PC-3 (cell line): ENCODE results near the gene USP21. TPM values are rescaled to one million over a fixed set of nuclear protein-coding genes. Genes with fewer than 3 reads are reported as not detected.

ENCODE experiments used
- ATAC-seq: fragments of 200-7000 bp; cut with Tn5 transposase; 2 replicates; pipeline ENCODE4 v1.9.1; 2020; ENCODE audit warnings: mild to moderate bottlenecking, moderate library complexity
- BruUV-seq: library from RNA; stranded (reverse); fragments of 400-500 nt; replicated peaks from 2 replicates; lab custom pipeline; 2021; lab: Mats Ljungman, UMichigan
- CTCF ChIA-PET: fragments of 300-600 bp; sonication (Branson Sonifier 250); formaldehyde crosslinking; loops from one replicate; lab custom pipeline; 2022; ENCODE audit warnings: antibody characterized with exemption; lab: Charles Lee
- POLR2A ChIA-PET: fragments of 300-600 bp; sonication (Branson Sonifier 250); formaldehyde crosslinking; loops from one replicate; lab custom pipeline; 2022; ENCODE audit warnings: antibody characterized with exemption; ENCODE audit not compliant: unreplicated experiment; lab: Charles Lee
- DNase-seq: peaks from one replicate; pipeline ENCODE4 v3.0.0-alpha.2; 2015
- H2AFZ ChIP-seq: fragments of 300-600 bp; sonication (generic); 2 replicates; pipeline ENCODE4 v1.6.0; 2016; ENCODE audit warnings: antibody characterized with exemption, low read length
- H3F3A ChIP-seq: fragments of 300-600 bp; sonication (generic); one replicate; pipeline ENCODE4 v1.6.0; 2017; ENCODE audit warnings: antibody characterized with exemption, low read length, control low read depth, mild to moderate bottlenecking; ENCODE audit not compliant: unreplicated experiment
- H3K27ac ChIP-seq: fragments of 300-600 bp; sonication (generic); 2 replicates; pipeline ENCODE4 v1.5.1; 2016; ENCODE audit warnings: mild to moderate bottlenecking, low read length
- H3K27me3 ChIP-seq: fragments of 300-600 bp; sonication (generic); 2 replicates; pipeline ENCODE4 v1.6.1; 2016; ENCODE audit warnings: low read length, mixed read lengths
- H3K36me3 ChIP-seq: fragments of 300-600 bp; sonication (generic); 2 replicates; pipeline ENCODE4 v1.6.1; 2016; ENCODE audit warnings: low read depth, mixed run types, low read length, mixed read lengths
- H3K4me1 ChIP-seq: fragments of 300-600 bp; sonication (generic); 2 replicates; pipeline ENCODE4 v1.5.1; 2016; ENCODE audit warnings: low read length; ENCODE audit not compliant: insufficient read depth
- H3K4me2 ChIP-seq: fragments of 300-600 bp; sonication (generic); 2 replicates; pipeline ENCODE4 v1.6.0; 2016; ENCODE audit warnings: low read length
- H3K4me3 ChIP-seq: fragments of 300-600 bp; sonication (generic); 2 replicates; pipeline ENCODE4 v1.5.1; 2016; ENCODE audit warnings: mild to moderate bottlenecking, low read length, mixed read lengths
- H3K79me2 ChIP-seq: fragments of 300-600 bp; sonication (generic); 2 replicates; pipeline ENCODE4 v1.6.1; 2017; ENCODE audit warnings: low read length, mixed read lengths
- H3K9ac ChIP-seq: fragments of 300-600 bp; sonication (generic); 2 replicates; pipeline ENCODE4 v1.6.0; 2016; ENCODE audit warnings: mild to moderate bottlenecking, low read length
- H3K9me2 ChIP-seq: fragments of 300-600 bp; sonication (generic); replicated peaks from 2 replicates; pipeline ENCODE4 v1.6.1; 2016; ENCODE audit warnings: mixed run types, low read length, mixed read lengths
- H3K9me3 ChIP-seq: fragments of 300-600 bp; sonication (generic); 2 replicates; pipeline ENCODE4 v1.6.1; 2016; ENCODE audit warnings: low read length, mixed read lengths
- H4K20me1 ChIP-seq: fragments of 300-600 bp; sonication (generic); 2 replicates; pipeline ENCODE4 v1.6.1; 2016; ENCODE audit warnings: low read length, mixed read lengths
- EZH2 ChIP-seq: fragments of 300-600 bp; sonication (generic); IDR thresholded peaks from one replicate; pipeline ENCODE4 v1.6.1; 2017; ENCODE audit warnings: antibody characterized with exemption, mild to moderate bottlenecking, low read length; ENCODE audit not compliant: unreplicated experiment
- EZH2phosphoT487 ChIP-seq: fragments of 300-600 bp; sonication (generic); IDR thresholded peaks from 2 replicates; pipeline ENCODE4 v1.6.1; 2018; ENCODE audit warnings: mild to moderate bottlenecking, antibody characterized with exemption, low read length, borderline replicate concordance
- intact Hi-C: fragments of 100-400 bp; cut with micrococcal nuclease; formaldehyde crosslinking; loops from 2 replicates; pipeline ENCODE4 v1.9.0; 2023
- total RNA-seq: library from RNA; depleted of rRNA; stranded (reverse); fragments of >200 nt; gene quantifications from 2 replicates; pipeline ENCODE4 v1.2.3, GENCODE V29; 2014
- TF ChIP-seq, protein P1 (sequence below): fragments of 300-600 bp; sonication (generic); conservative IDR thresholded peaks from 2 replicates; pipeline ENCODE4 v1.5.1; 2017; ENCODE audit warnings: antibody characterized with exemption, low read depth, mild to moderate bottlenecking, low read length

USP21 gene
- total RNA-seq, 1 experiment from 2014 or later, result 20.6 TPM

DNA sequence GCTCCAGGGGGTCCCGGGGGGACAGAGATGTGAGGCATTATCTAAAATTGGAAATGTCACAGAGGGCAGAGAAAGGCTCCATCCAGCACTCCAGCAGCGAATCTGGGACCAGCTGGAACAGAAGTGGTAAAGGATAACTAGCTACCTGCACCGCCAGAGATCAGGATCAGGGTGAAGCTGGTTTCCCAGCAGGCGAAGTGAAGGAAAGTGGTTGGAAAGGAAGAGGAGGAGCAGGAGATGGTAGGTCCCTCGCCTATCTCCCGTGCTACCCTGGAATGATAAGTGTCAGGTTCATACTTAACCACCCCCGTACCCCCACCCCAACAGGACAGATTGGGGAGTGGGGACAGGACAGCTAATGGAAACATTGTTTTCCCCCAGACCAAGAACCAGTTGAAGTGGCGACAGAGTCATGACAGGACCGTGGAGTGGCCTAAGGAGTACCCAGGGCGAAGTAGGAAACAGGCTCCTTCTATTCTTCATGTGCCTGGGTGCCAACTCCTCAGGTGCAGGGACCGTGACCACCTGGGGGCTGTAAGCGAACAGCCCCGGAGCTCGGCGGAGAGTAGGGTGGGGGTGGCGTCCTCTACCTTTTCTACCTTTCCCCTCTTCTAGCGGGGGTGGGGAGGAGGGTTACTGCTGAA is 17.3 kb downstream of the USP21 start:
- TF ChIP-seq EZH2 (no peak), EZH2phosphoT487 (no peak)
- TF ChIP-seq, protein P1, sequence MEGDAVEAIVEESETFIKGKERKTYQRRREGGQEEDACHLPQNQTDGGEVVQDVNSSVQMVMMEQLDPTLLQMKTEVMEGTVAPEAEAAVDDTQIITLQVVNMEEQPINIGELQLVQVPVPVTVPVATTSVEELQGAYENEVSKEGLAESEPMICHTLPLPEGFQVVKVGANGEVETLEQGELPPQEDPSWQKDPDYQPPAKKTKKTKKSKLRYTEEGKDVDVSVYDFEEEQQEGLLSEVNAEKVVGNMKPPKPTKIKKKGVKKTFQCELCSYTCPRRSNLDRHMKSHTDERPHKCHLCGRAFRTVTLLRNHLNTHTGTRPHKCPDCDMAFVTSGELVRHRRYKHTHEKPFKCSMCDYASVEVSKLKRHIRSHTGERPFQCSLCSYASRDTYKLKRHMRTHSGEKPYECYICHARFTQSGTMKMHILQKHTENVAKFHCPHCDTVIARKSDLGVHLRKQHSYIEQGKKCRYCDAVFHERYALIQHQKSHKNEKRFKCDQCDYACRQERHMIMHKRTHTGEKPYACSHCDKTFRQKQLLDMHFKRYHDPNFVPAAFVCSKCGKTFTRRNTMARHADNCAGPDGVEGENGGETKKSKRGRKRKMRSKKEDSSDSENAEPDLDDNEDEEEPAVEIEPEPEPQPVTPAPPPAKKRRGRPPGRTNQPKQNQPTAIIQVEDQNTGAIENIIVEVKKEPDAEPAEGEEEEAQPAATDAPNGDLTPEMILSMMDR, result no peak
- H3K27me3 ChIP-seq, result no peaks in the 10 kb centered on the region
- H3K79me2 ChIP-seq, result peaks cover 19% of the 10 kb centered on the region
- DNase-seq, result no peak
- no peaks in the 10 kb centered on the region for H3K9me3 ChIP-seq
- no peaks in the 10 kb centered on the region for H4K20me1 ChIP-seq
- H2AFZ ChIP-seq, result peak overlapping the region; percentile 89
- peaks cover 34% of the 10 kb centered on the region; the same call in 1 of the 2 replicates for H3K36me3 ChIP-seq
- no TSS peak for BruUV-seq
- H3K9me2 ChIP-seq, result no peaks in the 10 kb centered on the region
- intact Hi-C loops, result no loop called here
- H3K4me2 ChIP-seq, result peak overlapping the region; percentile 94
- POLR2A ChIA-PET, result interaction anchor here (0.7 kb wide), 1 partner anchor 14 kb away, joined by 3 read pairs; no protein-coding TSS in a partner anchor
- peaks cover 18% of the 10 kb centered on the region for H3K4me1 ChIP-seq
- CTCF ChIA-PET, result interaction anchor here (1.3 kb wide), 1 partner anchor 11 kb away, joined by 5 read pairs; the partner anchor contains the start of gene PPOX
- H3F3A ChIP-seq, result no peaks in the 10 kb centered on the region
- ATAC-seq, result peak; percentile 41
- H3K9ac ChIP-seq, result peak overlapping the region; percentile 80
- H3K27ac ChIP-seq, result no peak overlapping the region; the same call in 1 of the 2 replicates
- peak overlapping the region; percentile 87 for H3K4me3 ChIP-seq

GRCh38 chr1:161177112-161177935 is 18.0 kb downstream of the USP21 start, which contains the start of gene B4GALT3:
Gene B4GALT3 (minus strand): TSS chr1:161177507. CDS start chr1:161176060, 1,447 bp downstream.
- Histone ChIP-seq H3K9me3 (no peaks in the 10 kb centered on the region), H3K4me3 (peak within 1 kb of the TSS; percentile 87), H3K9ac (peak within 1 kb of the TSS; percentile 80), H3K79me2 (peaks cover 19% of the 10 kb centered on the region), H3K36me3 (peaks cover 27% of the 10 kb centered on the region; the same call in 1 of the 2 replicates), H3F3A (no peaks in the 10 kb centered on the region), H4K20me1 (no peaks in the 10 kb centered on the region), H3K27ac (peak within 1 kb of the TSS; percentile 27), H3K4me1 (peaks cover 25% of the 10 kb centered on the region), H3K27me3 (no peaks in the 10 kb centered on the region), H2AFZ (peak within 1 kb of the TSS; percentile 89), H3K4me2 (peak within 1 kb of the TSS; percentile 94), H3K9me2 (no peaks in the 10 kb centered on the region)
- TF ChIP-seq EZH2phosphoT487, result no peak
- TF ChIP-seq, protein P1, result no peak
- TF ChIP-seq EZH2, result no peak
- DNase-seq, result peak; percentile 82
- ATAC-seq, result peak; percentile 86
- POLR2A ChIA-PET, result interaction anchor here (0.7 kb wide), 1 partner anchor 14 kb away, joined by 3 read pairs; no protein-coding TSS in a partner anchor
- CTCF ChIA-PET, result interaction anchor here (1.3 kb wide), 1 partner anchor 11 kb away, joined by 5 read pairs; the partner anchor contains the start of gene PPOX
- BruUV-seq, result TSS peak; percentile 95
- intact Hi-C loops, result no loop called here
